ENCODE measurements around the gene CBX7. TPM values are rescaled to one million over a fixed set of nuclear protein-coding genes. Genes with fewer than 3 reads are reported as not detected.

The CBX7 gene
- total RNA-seq, 4 donors from 2014 or later, result 16.0 to 128 (median 102) TPM

- intact Hi-C loops (cut with DNase I; ENCODE audit: low total_unique reads), result no loop called here
- H3K4me1 ChIP-seq, result no peaks in the 10 kb centered on the region
- no peak for DNase-seq
- TF ChIP-seq POLR2A (IDR thresholded peaks at IDR 0.05), result no peak
- no peak for TF ChIP-seq CTCF (IDR thresholded peaks at IDR 0.05)
- H3K27ac ChIP-seq, result no peak overlapping the region
- no peak overlapping the region for H3K4me3 ChIP-seq
- H3K27me3 ChIP-seq, result peaks cover 0 to 5% of the 10 kb centered on the region in 2 donors
- no peaks in the 10 kb centered on the region for H3K36me3 ChIP-seq
- H3K9me3 ChIP-seq, result no peaks in the 10 kb centered on the region
Observed at GRCh38 chr22:39114112-39114511, 38.4 kb downstream of the CBX7 start.

- TF ChIP-seq CTCF (IDR thresholded peaks at IDR 0.05) (no peak), POLR2A (IDR thresholded peaks at IDR 0.05) (no peak)
- no peak overlapping the region for H3K27ac ChIP-seq
- intact Hi-C loops (cut with DNase I; ENCODE audit: low total_unique reads), result no loop called here
- no peaks in the 10 kb centered on the region for H3K4me1 ChIP-seq
- no peak for DNase-seq
- no peaks in the 10 kb centered on the region for H3K36me3 ChIP-seq
- no peaks in the 10 kb centered on the region for H3K9me3 ChIP-seq
- H3K27me3 ChIP-seq, result peaks cover 0 to 5% of the 10 kb centered on the region in 2 donors
- no peak overlapping the region for H3K4me3 ChIP-seq
Observed at GRCh38 chr22:39110631-39111561, 41.6 kb downstream of the CBX7 start.

- Histone ChIP-seq H3K36me3 (no peaks in the 10 kb centered on the region), H3K4me1 (no peaks in the 10 kb centered on the region), H3K4me3 (no peak overlapping the region), H3K27ac (no peak overlapping the region), H3K9me3 (no peaks in the 10 kb centered on the region), H3K27me3 (peaks cover 0 to 5% of the 10 kb centered on the region in 2 donors)
- no peak for TF ChIP-seq POLR2A (IDR thresholded peaks at IDR 0.05)
- TF ChIP-seq CTCF (IDR thresholded peaks at IDR 0.05), result no peak
- DNase-seq, result no peak
- intact Hi-C loops (cut with DNase I; ENCODE audit: low total_unique reads), result no loop called here
Observed at GRCh38 chr22:39109361-39109760, 43.1 kb downstream of the CBX7 start.

GRCh38 chr22:39108487-39108886, 44.0 kb downstream of the CBX7 start:
- Histone ChIP-seq H3K27ac (no peak overlapping the region), H3K4me1 (no peaks in the 10 kb centered on the region), H3K4me3 (no peak overlapping the region), H3K27me3 (no peaks in the 10 kb centered on the region), H3K9me3 (no peaks in the 10 kb centered on the region), H3K36me3 (no peaks in the 10 kb centered on the region)
- no peak for TF ChIP-seq POLR2A (IDR thresholded peaks at IDR 0.05)
- no peak for TF ChIP-seq CTCF (IDR thresholded peaks at IDR 0.05)
- no peak for DNase-seq
- intact Hi-C loops (cut with DNase I; ENCODE audit: low total_unique reads), result no loop called here

GRCh38 chr22:39106326-39106725, 46.2 kb downstream of the CBX7 start:
- H3K27me3 ChIP-seq, result no peaks in the 10 kb centered on the region
- no peaks in the 10 kb centered on the region for H3K9me3 ChIP-seq
- intact Hi-C loops (cut with DNase I; ENCODE audit: low total_unique reads), result no loop called here
- no peaks in the 10 kb centered on the region for H3K4me1 ChIP-seq
- no peak overlapping the region for H3K4me3 ChIP-seq
- no peaks in the 10 kb centered on the region for H3K36me3 ChIP-seq
- no peak for DNase-seq
- no peak overlapping the region for H3K27ac ChIP-seq
- TF ChIP-seq POLR2A (IDR thresholded peaks at IDR 0.05), result no peak
- TF ChIP-seq CTCF (IDR thresholded peaks at IDR 0.05), result no peak
